Measurements from ENCODE around the gene ARHGAP19.

ARHGAP19 gene

GRCh38 chr10:97228130-97228774, 64.2 kb downstream of the ARHGAP19 start:
- POLR2A ChIA-PET: interaction anchor here (0.6 kb wide), 1 partner anchor 146 kb away, joined by 3 read pairs; no protein-coding TSS in a partner anchor
- H3K4me3 ChIP-seq (ENCODE audit: low read depth, low read length): no peak overlapping the region
- no peak overlapping the region for H3K27ac ChIP-seq (ENCODE audit: extremely low read depth, low read depth, low read length)
- peaks cover 0 to 19% of the 10 kb centered on the region in 2 experiments; a peak in 2 of 3 replicates for H3K36me3 ChIP-seq (ENCODE audit: control insufficient read depth in 2 of 2, insufficient read depth in 1 of 2, low read length in 2 of 2)
- TF ChIP-seq ZNF239 (tag by site-specific recombination; IDR thresholded peaks at IDR 0.05): no peak
- no peak for TF ChIP-seq BCL6B (tag by site-specific recombination; IDR thresholded peaks at IDR 0.05)
- no peak for TF ChIP-seq ZFP37 (tag by site-specific recombination; IDR thresholded peaks at IDR 0.05)
- TF ChIP-seq ZNF624 (tag by site-specific recombination; IDR thresholded peaks at IDR 0.05): no peak
- TF ChIP-seq TCF7L2 (IDR thresholded peaks at IDR 0.05; ENCODE audit: borderline replicate concordance, low read depth, low read length): no peak
- no peak for TF ChIP-seq ZBTB7A (tag by site-specific recombination; IDR thresholded peaks at IDR 0.05; ENCODE audit: low read depth)
- TF ChIP-seq ZNF157 (tag by site-specific recombination; IDR thresholded peaks at IDR 0.05): no peak
- TF ChIP-seq ZNF792 (tag by site-specific recombination; IDR thresholded peaks at IDR 0.05): no peak
- TF ChIP-seq, protein P1, sequence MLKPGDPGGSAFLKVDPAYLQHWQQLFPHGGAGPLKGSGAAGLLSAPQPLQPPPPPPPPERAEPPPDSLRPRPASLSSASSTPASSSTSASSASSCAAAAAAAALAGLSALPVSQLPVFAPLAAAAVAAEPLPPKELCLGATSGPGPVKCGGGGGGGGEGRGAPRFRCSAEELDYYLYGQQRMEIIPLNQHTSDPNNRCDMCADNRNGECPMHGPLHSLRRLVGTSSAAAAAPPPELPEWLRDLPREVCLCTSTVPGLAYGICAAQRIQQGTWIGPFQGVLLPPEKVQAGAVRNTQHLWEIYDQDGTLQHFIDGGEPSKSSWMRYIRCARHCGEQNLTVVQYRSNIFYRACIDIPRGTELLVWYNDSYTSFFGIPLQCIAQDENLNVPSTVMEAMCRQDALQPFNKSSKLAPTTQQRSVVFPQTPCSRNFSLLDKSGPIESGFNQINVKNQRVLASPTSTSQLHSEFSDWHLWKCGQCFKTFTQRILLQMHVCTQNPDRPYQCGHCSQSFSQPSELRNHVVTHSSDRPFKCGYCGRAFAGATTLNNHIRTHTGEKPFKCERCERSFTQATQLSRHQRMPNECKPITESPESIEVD (tag by site-specific recombination; IDR thresholded peaks at IDR 0.05): no peak
- no peak for TF ChIP-seq ZNF488 (tag by site-specific recombination; IDR thresholded peaks at IDR 0.05)
- TF ChIP-seq ZFP41 (tag by site-specific recombination; IDR thresholded peaks at IDR 0.05; ENCODE audit: borderline replicate concordance): no peak
- CTCF ChIA-PET: interaction anchor here (0.6 to 1.3 kb wide), 3 partner anchors 7 to 155 kb away, joined by 3 to 5 read pairs (median 4); no protein-coding TSS in a partner anchor
- no peaks in the 10 kb centered on the region for H3K9me3 ChIP-seq (ENCODE audit: control insufficient read depth, insufficient read depth, low read depth, low read length)
- H3K4me1 ChIP-seq (ENCODE audit: control insufficient read depth, insufficient read depth, low read length): no peaks in the 10 kb centered on the region

- Histone ChIP-seq H3K4me1 (ENCODE audit: control insufficient read depth, insufficient read depth, low read length) (no peaks in the 10 kb centered on the region), H3K36me3 (ENCODE audit: control insufficient read depth in 2 of 2, insufficient read depth in 1 of 2, low read length in 2 of 2) (peaks cover 0 to 16% of the 10 kb centered on the region in 2 experiments; a peak in 1 of 3 replicates), H3K27ac (ENCODE audit: extremely low read depth, low read depth, low read length) (no peak overlapping the region), H3K4me3 (ENCODE audit: low read depth, low read length) (no peak overlapping the region), H3K9me3 (ENCODE audit: control insufficient read depth, insufficient read depth, low read depth, low read length) (no peaks in the 10 kb centered on the region)
- ChIA-PET CTCF (interaction anchor here (2.1 to 3.0 kb wide), 2 partner anchors 9 to 16 kb away, joined by 17 to 22 read pairs; no protein-coding TSS in a partner anchor), POLR2A (no interaction called here)
- TF ChIP-seq ZNF19 (tag by site-specific recombination; IDR thresholded peaks at IDR 0.05; ENCODE audit: low read depth): no peak
- TF ChIP-seq ZNF558 (tag by site-specific recombination; IDR thresholded peaks at IDR 0.05): no peak
- no peak for TF ChIP-seq ZNF544 (tag by site-specific recombination; IDR thresholded peaks at IDR 0.05)
- no peak for TF ChIP-seq SCRT2 (tag by site-specific recombination; IDR thresholded peaks at IDR 0.05)
- no peak for TF ChIP-seq ZNF239 (tag by site-specific recombination; IDR thresholded peaks at IDR 0.05)
- TF ChIP-seq ZBTB44 (tag by site-specific recombination; IDR thresholded peaks at IDR 0.05): no peak
- TF ChIP-seq ZNF600 (tag by site-specific recombination; IDR thresholded peaks at IDR 0.05): no peak
- TF ChIP-seq OVOL3 (tag by site-specific recombination; IDR thresholded peaks at IDR 0.05): no peak
- TF ChIP-seq SCRT1 (tag by site-specific recombination; IDR thresholded peaks at IDR 0.05; ENCODE audit: borderline replicate concordance): no peak
- TF ChIP-seq ZNF549 (tag by site-specific recombination; IDR thresholded peaks at IDR 0.05): no peak
- no peak for TF ChIP-seq ZFP41 (tag by site-specific recombination; IDR thresholded peaks at IDR 0.05; ENCODE audit: borderline replicate concordance)
- no peak for TF ChIP-seq ELK4 (IDR thresholded peaks at IDR 0.05; ENCODE audit: borderline replicate concordance, low read depth, low read length)
- TF ChIP-seq, protein P2, sequence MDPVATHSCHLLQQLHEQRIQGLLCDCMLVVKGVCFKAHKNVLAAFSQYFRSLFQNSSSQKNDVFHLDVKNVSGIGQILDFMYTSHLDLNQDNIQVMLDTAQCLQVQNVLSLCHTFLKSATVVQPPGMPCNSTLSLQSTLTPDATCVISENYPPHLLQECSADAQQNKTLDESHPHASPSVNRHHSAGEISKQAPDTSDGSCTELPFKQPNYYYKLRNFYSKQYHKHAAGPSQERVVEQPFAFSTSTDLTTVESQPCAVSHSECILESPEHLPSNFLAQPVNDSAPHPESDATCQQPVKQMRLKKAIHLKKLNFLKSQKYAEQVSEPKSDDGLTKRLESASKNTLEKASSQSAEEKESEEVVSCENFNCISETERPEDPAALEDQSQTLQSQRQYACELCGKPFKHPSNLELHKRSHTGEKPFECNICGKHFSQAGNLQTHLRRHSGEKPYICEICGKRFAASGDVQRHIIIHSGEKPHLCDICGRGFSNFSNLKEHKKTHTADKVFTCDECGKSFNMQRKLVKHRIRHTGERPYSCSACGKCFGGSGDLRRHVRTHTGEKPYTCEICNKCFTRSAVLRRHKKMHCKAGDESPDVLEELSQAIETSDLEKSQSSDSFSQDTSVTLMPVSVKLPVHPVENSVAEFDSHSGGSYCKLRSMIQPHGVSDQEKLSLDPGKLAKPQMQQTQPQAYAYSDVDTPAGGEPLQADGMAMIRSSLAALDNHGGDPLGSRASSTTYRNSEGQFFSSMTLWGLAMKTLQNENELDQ (tag by site-specific recombination; IDR thresholded peaks at IDR 0.05; ENCODE audit: low read depth): no peak
- no peak for TF ChIP-seq ZNF366 (tag by site-specific recombination; conservative IDR thresholded peaks at IDR 0.05)
- TF ChIP-seq WT1 (tag by site-specific recombination; IDR thresholded peaks at IDR 0.05): no peak
These were observed 66.0 kb downstream of the ARHGAP19 start for GRCh38 chr10:97226398-97226797.
